Measurements from ENCODE around the gene ALG9. TPM values are rescaled to one million over a fixed set of nuclear protein-coding genes. Genes with fewer than 3 reads are reported as not detected.

ALG9 gene
- polyA plus RNA-seq, 1 donor (not counting 4 experiments of a cell fraction or from before 2014, with no cell fraction given): 27.2 TPM

GRCh38 chr11:111765984-111766833 is 105.2 kb downstream of the ALG9 start, which contains the start of gene PPP2R1B:
Gene PPP2R1B (minus strand): TSS chr11:111766389. CDS start chr11:111766361, 28 bp downstream.
- H3K9me1 ChIP-seq (ENCODE audit: control insufficient read depth, extremely low read depth, insufficient read depth, low read length): no peaks in the 10 kb centered on the region
- H3K36me3 ChIP-seq (ENCODE audit: control insufficient read depth in 2 of 2, extremely low read depth in 1 of 2, insufficient read depth in 2 of 2, low read length in 2 of 2): peaks cover 9 to 20% of the 10 kb centered on the region in 2 experiments
- dilution Hi-C loops (cut with MboI; ENCODE audit: extremely low pct_ligation_motif_present, low sequenced_read_pairs): no loop called here
- peak within 1 kb of the TSS; percentile 99 for H2AFZ ChIP-seq (ENCODE audit: control insufficient read depth, low read length)
- peaks cover 14% of the 10 kb centered on the region for H3K4me1 ChIP-seq (ENCODE audit: control insufficient read depth, extremely low read depth, insufficient read depth, low read length)
- DNase-seq (ENCODE audit: low read depth, low spot score): no peak
- peak within 1 kb of the TSS; percentile 93 for H3K9ac ChIP-seq (ENCODE audit: control insufficient read depth, extremely low read depth, insufficient read depth, low read length)
- TF ChIP-seq, protein P1, sequence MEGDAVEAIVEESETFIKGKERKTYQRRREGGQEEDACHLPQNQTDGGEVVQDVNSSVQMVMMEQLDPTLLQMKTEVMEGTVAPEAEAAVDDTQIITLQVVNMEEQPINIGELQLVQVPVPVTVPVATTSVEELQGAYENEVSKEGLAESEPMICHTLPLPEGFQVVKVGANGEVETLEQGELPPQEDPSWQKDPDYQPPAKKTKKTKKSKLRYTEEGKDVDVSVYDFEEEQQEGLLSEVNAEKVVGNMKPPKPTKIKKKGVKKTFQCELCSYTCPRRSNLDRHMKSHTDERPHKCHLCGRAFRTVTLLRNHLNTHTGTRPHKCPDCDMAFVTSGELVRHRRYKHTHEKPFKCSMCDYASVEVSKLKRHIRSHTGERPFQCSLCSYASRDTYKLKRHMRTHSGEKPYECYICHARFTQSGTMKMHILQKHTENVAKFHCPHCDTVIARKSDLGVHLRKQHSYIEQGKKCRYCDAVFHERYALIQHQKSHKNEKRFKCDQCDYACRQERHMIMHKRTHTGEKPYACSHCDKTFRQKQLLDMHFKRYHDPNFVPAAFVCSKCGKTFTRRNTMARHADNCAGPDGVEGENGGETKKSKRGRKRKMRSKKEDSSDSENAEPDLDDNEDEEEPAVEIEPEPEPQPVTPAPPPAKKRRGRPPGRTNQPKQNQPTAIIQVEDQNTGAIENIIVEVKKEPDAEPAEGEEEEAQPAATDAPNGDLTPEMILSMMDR (optimal IDR thresholded peaks at IDR 0.05 in 1 of 3, IDR thresholded peaks at IDR 0.05 in 1 of 3, conservative IDR thresholded peaks at IDR 0.05 in 1 of 3; ENCODE audit: extremely low read depth in 1 of 3, insufficient read depth in 2 of 3, low read length in 3 of 3): no peak
- no peak for TF ChIP-seq EZH2 (IDR thresholded peaks at IDR 0.05; ENCODE audit: low read length)
- peak within 1 kb of the TSS; percentile 96 for H3K27ac ChIP-seq (ENCODE audit: control insufficient read depth, insufficient read depth, low read length)
- peak; percentile 29 for FAIRE-seq
- H3K4me3 ChIP-seq (ENCODE audit: control insufficient read depth in 2 of 3, extremely low read depth in 1 of 3, insufficient read depth in 2 of 3, low read depth in 1 of 3, low read length in 3 of 3): peak within 1 kb of the TSS; percentile 83 to 91 (median 84)
- H3K4me2 ChIP-seq (ENCODE audit: control insufficient read depth, extremely low read depth, insufficient read depth, low read depth, low read length): peak within 1 kb of the TSS; percentile 86
- peaks cover 23% of the 10 kb centered on the region for H3K79me2 ChIP-seq (ENCODE audit: control insufficient read depth, insufficient read depth, low read length)
- no peaks in the 10 kb centered on the region for H4K20me1 ChIP-seq (ENCODE audit: control insufficient read depth, extremely low read depth, insufficient read depth, low read length)
- no peaks in the 10 kb centered on the region for H3K27me3 ChIP-seq (ENCODE audit: control insufficient read depth, extremely low read depth, insufficient read depth, low read length)
- no peaks in the 10 kb centered on the region for H3K9me3 ChIP-seq (ENCODE audit: control insufficient read depth, low read depth, low read length)

- H3K4me1 ChIP-seq (ENCODE audit: control insufficient read depth, extremely low read depth, insufficient read depth, low read length): peaks cover 11% of the 10 kb centered on the region
- no peak for FAIRE-seq
Measured at GRCh38 chr11:111765320-111765983, 105.9 kb downstream of the ALG9 start.

More at GRCh38 chr11:111765320-111765983, 105.9 kb downstream of the ALG9 start:
- H3K9me3 ChIP-seq (ENCODE audit: control insufficient read depth, low read depth, low read length): no peaks in the 10 kb centered on the region
- peak overlapping the region; percentile 93 for H3K9ac ChIP-seq (ENCODE audit: control insufficient read depth, extremely low read depth, insufficient read depth, low read length)
- peaks cover 23% of the 10 kb centered on the region for H3K79me2 ChIP-seq (ENCODE audit: control insufficient read depth, insufficient read depth, low read length)
- TF ChIP-seq, protein P1 (optimal IDR thresholded peaks at IDR 0.05 in 1 of 3, IDR thresholded peaks at IDR 0.05 in 1 of 3, conservative IDR thresholded peaks at IDR 0.05 in 1 of 3; ENCODE audit: extremely low read depth in 1 of 3, insufficient read depth in 2 of 3, low read length in 3 of 3): no peak
- no peak for TF ChIP-seq EZH2 (IDR thresholded peaks at IDR 0.05; ENCODE audit: low read length)
- H3K27me3 ChIP-seq (ENCODE audit: control insufficient read depth, extremely low read depth, insufficient read depth, low read length): no peaks in the 10 kb centered on the region
- DNase-seq (ENCODE audit: low read depth, low spot score): no peak
- H2AFZ ChIP-seq (ENCODE audit: control insufficient read depth, low read length): peak overlapping the region; percentile 99
- H3K4me2 ChIP-seq (ENCODE audit: control insufficient read depth, extremely low read depth, insufficient read depth, low read depth, low read length): peak overlapping the region; percentile 65
- dilution Hi-C loops (cut with MboI; ENCODE audit: extremely low pct_ligation_motif_present, low sequenced_read_pairs): no loop called here
- no peaks in the 10 kb centered on the region for H4K20me1 ChIP-seq (ENCODE audit: control insufficient read depth, extremely low read depth, insufficient read depth, low read length)
- H3K9me1 ChIP-seq (ENCODE audit: control insufficient read depth, extremely low read depth, insufficient read depth, low read length): no peaks in the 10 kb centered on the region
- H3K36me3 ChIP-seq (ENCODE audit: control insufficient read depth in 2 of 2, extremely low read depth in 1 of 2, insufficient read depth in 2 of 2, low read length in 2 of 2): peaks cover 9 to 26% of the 10 kb centered on the region in 2 experiments
- peak overlapping the region; percentile 83 to 91 (median 84) for H3K4me3 ChIP-seq (ENCODE audit: control insufficient read depth in 2 of 3, extremely low read depth in 1 of 3, insufficient read depth in 2 of 3, low read depth in 1 of 3, low read length in 3 of 3)
- peak overlapping the region; percentile 96 for H3K27ac ChIP-seq (ENCODE audit: control insufficient read depth, insufficient read depth, low read length)
